GM18507 (cell line): Measurements from ENCODE around the gene GYS1.
"Not testable (repeated sequence)": the region's sequence is repeated elsewhere in the genome, so short reads cannot be mapped to it uniquely, and the experiment has no call there.

Experiments
- DNase-seq: peaks from one replicate; pipeline ENCODE4 v3.0.0; 2011; ENCODE audit warnings: low read depth; ENCODE audit not compliant: insufficient read length; ENCODE audit errors: extremely low spot score
- FAIRE-seq: peaks from 2 replicates; lab custom pipeline; 2011; peaks lifted over from hg19 to GRCh38; lab: Jason Lieb, UNC

Gene GYS1

DNA sequence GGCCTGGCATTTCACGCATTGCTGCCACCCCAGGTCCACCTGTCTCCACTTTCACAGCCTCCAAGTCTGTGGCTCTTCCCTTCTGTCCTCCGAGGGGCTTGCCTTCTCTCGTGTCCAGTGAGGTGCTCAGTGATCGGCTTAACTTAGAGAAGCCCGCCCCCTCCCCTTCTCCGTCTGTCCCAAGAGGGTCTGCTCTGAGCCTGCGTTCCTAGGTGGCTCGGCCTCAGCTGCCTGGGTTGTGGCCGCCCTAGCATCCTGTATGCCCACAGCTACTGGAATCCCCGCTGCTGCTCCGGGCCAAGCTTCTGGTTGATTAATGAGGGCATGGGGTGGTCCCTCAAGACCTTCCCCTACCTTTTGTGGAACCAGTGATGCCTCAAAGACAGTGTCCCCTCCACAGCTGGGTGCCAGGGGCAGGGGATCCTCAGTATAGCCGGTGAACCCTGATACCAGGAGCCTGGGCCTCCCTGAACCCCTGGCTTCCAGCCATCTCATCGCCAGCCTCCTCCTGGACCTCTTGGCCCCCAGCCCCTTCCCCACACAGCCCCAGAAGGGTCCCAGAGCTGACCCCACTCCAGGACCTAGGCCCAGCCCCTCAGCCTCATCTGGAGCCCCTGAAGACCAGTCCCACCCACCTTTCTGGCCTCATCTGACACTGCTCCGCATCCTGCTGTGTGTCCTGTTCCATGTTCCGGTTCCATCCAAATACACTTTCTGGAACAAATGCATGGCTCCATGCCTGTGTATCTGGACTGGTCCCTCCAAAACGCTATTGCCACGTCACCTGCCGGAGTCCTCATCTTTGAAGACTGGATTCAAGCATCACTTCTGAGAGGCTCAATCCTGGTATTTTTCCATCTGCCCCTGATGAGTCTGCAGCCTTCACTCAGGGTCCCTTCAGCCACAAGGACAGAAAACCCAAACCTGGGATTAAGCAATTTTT is 70.3 kb downstream of the GYS1 start:
- no peak for FAIRE-seq

DNA sequence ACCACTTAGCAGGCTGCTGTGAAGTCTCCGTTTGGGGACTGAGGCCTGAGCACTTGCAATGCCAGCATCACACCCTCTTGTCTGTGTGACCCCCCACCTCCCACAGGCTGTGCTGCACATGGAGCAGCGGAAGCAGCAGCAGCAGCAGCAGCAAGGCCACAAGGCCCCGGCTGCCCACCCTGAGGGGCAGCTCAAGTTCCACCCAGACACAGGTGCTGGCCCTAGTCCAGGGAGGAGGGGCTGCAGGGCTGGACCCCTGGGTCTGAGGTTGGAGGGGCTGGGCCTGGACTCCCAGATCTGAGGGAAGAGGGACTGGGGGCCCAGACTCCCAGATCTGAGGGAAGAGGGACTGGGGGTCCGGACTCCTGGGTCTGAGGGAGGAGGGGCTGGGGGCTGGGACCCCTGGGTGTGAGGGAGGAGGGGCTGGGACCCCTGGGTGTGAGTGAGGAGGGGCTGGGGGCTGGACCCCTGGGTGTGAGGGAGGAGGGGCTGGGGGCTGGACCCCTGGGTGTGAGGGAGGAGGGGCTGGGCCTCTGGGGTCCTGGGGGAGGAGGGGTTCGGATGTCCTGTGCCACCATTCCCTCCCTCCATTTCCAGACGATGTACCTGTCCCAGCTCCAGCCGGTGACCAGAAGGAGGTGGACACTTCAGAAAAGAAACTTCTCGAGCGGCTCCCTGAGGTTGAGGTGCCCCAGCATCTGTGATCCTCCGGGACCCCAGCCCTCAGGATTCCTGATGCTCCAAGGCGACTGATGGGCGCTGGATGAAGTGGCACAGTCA is 71.2 kb downstream of the GYS1 start:
- DNase-seq (no peak), FAIRE-seq (no peak)

More for the DNA sequence above, 70.3 kb downstream of the GYS1 start:
- no peak for DNase-seq

DNA sequence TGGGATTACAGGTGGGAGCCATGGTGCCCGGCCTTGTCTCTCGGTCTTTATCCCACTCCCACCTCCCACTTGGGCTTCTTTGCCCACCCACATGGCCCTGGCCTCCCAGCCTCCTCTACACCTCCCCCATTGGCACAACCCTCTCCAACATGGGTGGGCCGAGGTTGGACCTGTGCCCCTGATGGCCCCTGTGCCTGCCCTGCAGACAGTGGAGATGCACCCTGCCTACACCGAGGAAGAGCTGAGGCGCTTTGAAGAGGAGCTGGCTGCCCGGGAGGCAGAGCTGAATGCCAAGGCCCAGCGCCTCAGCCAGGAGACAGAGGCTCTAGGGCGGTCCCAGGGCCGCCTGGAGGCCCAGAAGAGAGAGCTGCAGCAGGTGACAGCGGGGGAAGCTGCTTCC is 72.2 kb downstream of the GYS1 start:
- FAIRE-seq: no peak
- no peak for DNase-seq

DNA sequence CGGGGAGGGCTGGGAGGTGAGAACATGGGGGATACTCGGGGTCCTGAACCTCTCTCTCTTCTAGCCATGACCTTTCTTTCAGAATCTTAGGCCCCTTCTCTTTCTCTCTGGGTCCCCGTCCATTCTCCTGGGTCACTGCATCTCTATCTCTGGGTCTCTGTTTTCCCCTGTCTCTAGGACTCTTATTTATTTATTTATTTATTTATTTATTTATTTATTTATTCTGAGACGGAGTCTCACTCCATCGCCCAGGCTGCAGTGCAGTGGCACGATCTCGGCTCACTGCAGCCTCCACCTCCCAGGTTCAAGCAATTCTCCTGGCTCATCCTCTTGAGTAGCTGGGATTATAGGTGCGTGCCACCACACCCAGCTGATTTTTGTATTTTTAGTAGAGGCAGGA is 73.8 kb downstream of the GYS1 start:
- not testable (repeated sequence) for FAIRE-seq, DNase-seq

DNA sequence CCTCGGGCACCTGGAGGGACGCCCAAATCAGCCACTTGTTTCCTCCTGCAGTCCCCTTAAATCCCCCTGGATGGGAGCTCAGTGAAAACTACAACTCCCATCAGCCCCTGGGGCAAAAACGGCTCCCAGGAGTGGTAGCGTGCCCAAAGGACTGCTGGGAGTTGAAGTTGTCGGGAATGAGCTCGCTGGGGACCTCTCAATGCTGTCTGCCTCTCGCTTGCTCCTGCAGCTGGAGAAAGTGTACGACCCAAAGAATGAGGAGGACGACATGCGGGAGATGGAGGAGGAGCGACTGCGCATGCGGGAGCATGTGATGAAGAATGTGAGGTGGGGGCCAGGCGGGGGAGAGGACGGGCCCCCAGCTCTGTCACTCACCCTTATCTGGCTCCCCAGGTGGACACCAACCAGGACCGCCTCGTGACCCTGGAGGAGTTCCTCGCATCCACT is 74.3 kb downstream of the GYS1 start:
- FAIRE-seq (no peak), DNase-seq (no peak)
